ENCODE results near the gene APOBEC4. TPM values are rescaled to one million over a fixed set of nuclear protein-coding genes. Genes with fewer than 3 reads are reported as not detected.

The APOBEC4 gene
- total RNA-seq, 1 donor from 2014 or later, result not detected

GRCh38 chr1:183600136-183600535 is 53.0 kb downstream of the APOBEC4 start:
- DNase-seq (ENCODE audit: low spot score), result no peak
- H3K4me1 Mint-ChIP-seq (ENCODE audit: unreplicated experiment), result peaks cover 3% of the 10 kb centered on the region
- no peaks in the 10 kb centered on the region for H3K27me3 Mint-ChIP-seq (ENCODE audit: unreplicated experiment)
- no peak overlapping the region for H3K4me3 Mint-ChIP-seq (ENCODE audit: unreplicated experiment)
- TF ChIP-seq CTCF (IDR thresholded peaks at IDR 0.05; ENCODE audit: unreplicated experiment), result no peak
- H3K9me3 Mint-ChIP-seq (ENCODE audit: unreplicated experiment), result no peaks in the 10 kb centered on the region
- H3K27ac Mint-ChIP-seq (ENCODE audit: unreplicated experiment), result no peak overlapping the region
- H3K36me3 Mint-ChIP-seq (ENCODE audit: low read depth, unreplicated experiment), result no peaks in the 10 kb centered on the region

- Mint-ChIP-seq H3K27ac (ENCODE audit: unreplicated experiment) (no peak overlapping the region), H3K9me3 (ENCODE audit: unreplicated experiment) (no peaks in the 10 kb centered on the region)
Observed at GRCh38 chr1:183598386-183598785, 54.7 kb downstream of the APOBEC4 start.

GRCh38 chr1:183597656-183598347 is 55.3 kb downstream of the APOBEC4 start:
- TF ChIP-seq CTCF (IDR thresholded peaks at IDR 0.05; ENCODE audit: unreplicated experiment), result no peak
- Mint-ChIP-seq H3K4me3 (ENCODE audit: unreplicated experiment) (no peak overlapping the region), H3K27me3 (ENCODE audit: unreplicated experiment) (peaks cover 3% of the 10 kb centered on the region), H3K36me3 (ENCODE audit: low read depth, unreplicated experiment) (peaks cover 3% of the 10 kb centered on the region), H3K9me3 (ENCODE audit: unreplicated experiment) (no peaks in the 10 kb centered on the region), H3K27ac (ENCODE audit: unreplicated experiment) (no peak overlapping the region), H3K4me1 (ENCODE audit: unreplicated experiment) (peaks cover 10% of the 10 kb centered on the region)
- no peak for DNase-seq (ENCODE audit: low spot score)

More at GRCh38 chr1:183598386-183598785, 54.7 kb downstream of the APOBEC4 start:
- H3K4me3 Mint-ChIP-seq (ENCODE audit: unreplicated experiment), result no peak overlapping the region
- no peak for TF ChIP-seq CTCF (IDR thresholded peaks at IDR 0.05; ENCODE audit: unreplicated experiment)
- no peak for DNase-seq (ENCODE audit: low spot score)
- H3K27me3 Mint-ChIP-seq (ENCODE audit: unreplicated experiment), result peaks cover 2% of the 10 kb centered on the region
- H3K4me1 Mint-ChIP-seq (ENCODE audit: unreplicated experiment), result peaks cover 4% of the 10 kb centered on the region
- no peaks in the 10 kb centered on the region for H3K36me3 Mint-ChIP-seq (ENCODE audit: low read depth, unreplicated experiment)

- peaks cover 3% of the 10 kb centered on the region for H3K27me3 Mint-ChIP-seq (ENCODE audit: unreplicated experiment)
- no peak overlapping the region for H3K4me3 Mint-ChIP-seq (ENCODE audit: unreplicated experiment)
- H3K27ac Mint-ChIP-seq (ENCODE audit: unreplicated experiment), result no peak overlapping the region
- no peak for DNase-seq (ENCODE audit: low spot score)
- peaks cover 12% of the 10 kb centered on the region for H3K4me1 Mint-ChIP-seq (ENCODE audit: unreplicated experiment)
- no peaks in the 10 kb centered on the region for H3K9me3 Mint-ChIP-seq (ENCODE audit: unreplicated experiment)
- no peak for TF ChIP-seq CTCF (IDR thresholded peaks at IDR 0.05; ENCODE audit: unreplicated experiment)
- peaks cover 3% of the 10 kb centered on the region for H3K36me3 Mint-ChIP-seq (ENCODE audit: low read depth, unreplicated experiment)
Observed at GRCh38 chr1:183596500-183596899, 56.6 kb downstream of the APOBEC4 start.

Other genes with a start within 250 kb of the APOBEC4 start
- 1.7 TPM for gene NMNAT2, start 234.9 kb downstream of the APOBEC4 start, total RNA-seq (ENCODE audit: unreplicated experiment)
- gene SMG7, start 180.8 kb downstream of the APOBEC4 start, total RNA-seq (ENCODE audit: unreplicated experiment), result 70.2 TPM
- gene NCF2, start 62.9 kb downstream of the APOBEC4 start, total RNA-seq (ENCODE audit: unreplicated experiment), result 0.67 TPM
- 142 TPM for gene ARPC5, start 17.5 kb downstream of the APOBEC4 start, total RNA-seq (ENCODE audit: unreplicated experiment)
- gene RGL1, start 151.8 kb upstream of the APOBEC4 start, total RNA-seq (ENCODE audit: unreplicated experiment), result 60.7 TPM

Measured in endothelial cell (in vitro differentiated cells).